ENCODE measurements around the gene TSHZ2.

DNA sequence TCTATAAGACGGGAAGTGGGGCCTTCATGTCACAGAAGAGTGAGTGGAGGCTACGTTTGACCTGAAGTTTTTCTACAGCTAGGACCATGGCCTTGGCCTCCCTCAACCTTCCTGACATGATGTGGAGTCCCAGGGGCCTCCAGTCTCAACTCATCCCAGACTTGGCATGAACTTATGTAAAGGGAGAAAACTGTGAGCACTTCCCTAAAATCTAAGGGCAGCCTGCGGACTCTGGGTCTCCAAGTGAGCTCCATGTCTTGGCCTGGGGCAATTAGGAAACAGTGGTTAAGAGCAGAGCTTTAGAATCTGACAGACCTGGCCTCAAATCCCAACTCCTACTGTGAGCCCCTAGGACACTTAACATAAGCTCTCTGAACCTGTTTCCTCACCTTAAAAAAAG is 439.0 kb downstream of the TSHZ2 start:
- TF ChIP-seq, protein P1, sequence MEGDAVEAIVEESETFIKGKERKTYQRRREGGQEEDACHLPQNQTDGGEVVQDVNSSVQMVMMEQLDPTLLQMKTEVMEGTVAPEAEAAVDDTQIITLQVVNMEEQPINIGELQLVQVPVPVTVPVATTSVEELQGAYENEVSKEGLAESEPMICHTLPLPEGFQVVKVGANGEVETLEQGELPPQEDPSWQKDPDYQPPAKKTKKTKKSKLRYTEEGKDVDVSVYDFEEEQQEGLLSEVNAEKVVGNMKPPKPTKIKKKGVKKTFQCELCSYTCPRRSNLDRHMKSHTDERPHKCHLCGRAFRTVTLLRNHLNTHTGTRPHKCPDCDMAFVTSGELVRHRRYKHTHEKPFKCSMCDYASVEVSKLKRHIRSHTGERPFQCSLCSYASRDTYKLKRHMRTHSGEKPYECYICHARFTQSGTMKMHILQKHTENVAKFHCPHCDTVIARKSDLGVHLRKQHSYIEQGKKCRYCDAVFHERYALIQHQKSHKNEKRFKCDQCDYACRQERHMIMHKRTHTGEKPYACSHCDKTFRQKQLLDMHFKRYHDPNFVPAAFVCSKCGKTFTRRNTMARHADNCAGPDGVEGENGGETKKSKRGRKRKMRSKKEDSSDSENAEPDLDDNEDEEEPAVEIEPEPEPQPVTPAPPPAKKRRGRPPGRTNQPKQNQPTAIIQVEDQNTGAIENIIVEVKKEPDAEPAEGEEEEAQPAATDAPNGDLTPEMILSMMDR (IDR thresholded peaks at IDR 0.05) = no peak
- no peak for TF ChIP-seq POLR2A (IDR thresholded peaks at IDR 0.05)

Measured in testis (tissue), 2 donors.